Endothelial cell of umbilical vein (primary cell): ENCODE measurements around the gene KIF4A. TPM values are rescaled to one million over a fixed set of nuclear protein-coding genes. Genes with fewer than 3 reads are reported as not detected.
"Not testable (repeated sequence)": the region's sequence is repeated elsewhere in the genome, so short reads cannot be mapped to it uniquely, and the experiment has no call there.

Experiments
- BruUV-seq: library from RNA; stranded (reverse); fragments of 400-500 nt; replicated peaks from 2 replicates; lab custom pipeline; 2021; lab: Mats Ljungman, UMichigan
- CTCF ChIA-PET: fragments of 300-600, 350-600 bp; sonication (Branson Sonifier 250); formaldehyde crosslinking; loops from one replicate; lab custom pipeline; 2021; ENCODE audit warnings: antibody characterized with exemption, inconsistent platforms; lab: Charles Lee
- POLR2A ChIA-PET: fragments of 300-600, 350-600 bp; sonication (Branson Sonifier 250); formaldehyde crosslinking; loops from one replicate; lab custom pipeline; 2021; ENCODE audit warnings: antibody characterized with exemption, inconsistent platforms; lab: Charles Lee
- DNase-seq: peaks from one replicate; pipeline ENCODE4 v3.0.0-alpha.2; 2011; ENCODE audit warnings: low read depth, low spot score
- FAIRE-seq: peaks from 2 replicates; lab custom pipeline; 2011; peaks lifted over from hg19 to GRCh38; lab: Jason Lieb, UNC
- H2AFZ ChIP-seq: 2 replicates; pipeline ENCODE4 v1.6.0; 2012; ENCODE audit warnings: low read depth, low read length, control low read depth, inconsistent platforms
- H3K27ac ChIP-seq: 2 replicates; pipeline ENCODE4 v1.5.1; 2011; ENCODE audit warnings: low read depth, mild to moderate bottlenecking, control low read depth, low read length, moderate library complexity; ENCODE audit not compliant: insufficient read depth
- H3K27me3 ChIP-seq, 2 experiments: 2 replicates each; pipeline versions ENCODE4 v1.6.0 to v1.6.1; 2011; ENCODE audit warnings: low read length in 2 of 2, mixed read lengths in 1 of 2; ENCODE audit not compliant: control insufficient read depth in 2 of 2, insufficient read depth in 2 of 2
- H3K36me3 ChIP-seq, 2 experiments: 2 replicates in 1 of 2; 3 replicates in 1 of 2; pipeline ENCODE4 v1.5.1; 2011; ENCODE audit warnings: low read length in 2 of 2, mild to moderate bottlenecking in 1 of 2, moderate library complexity in 1 of 2; ENCODE audit not compliant: control insufficient read depth in 2 of 2, insufficient read depth in 2 of 2; ENCODE audit errors: extremely low read depth in 1 of 2
- H3K4me1 ChIP-seq: 3 replicates; pipeline ENCODE4 v1.5.1; 2011; ENCODE audit warnings: mild to moderate bottlenecking, low read length; ENCODE audit not compliant: control insufficient read depth, insufficient read depth; ENCODE audit errors: extremely low read depth
- H3K4me2 ChIP-seq: 2 replicates; pipeline ENCODE4 v1.6.1; 2011; ENCODE audit warnings: low read length, control low read depth, mixed read lengths; ENCODE audit not compliant: insufficient read depth
- H3K4me3 ChIP-seq, 3 experiments: fragments of 200-600 bp in 1 of 3; sonication (generic), shearing (Covaris generic) in 1 of 3; replicated peaks in 1 of 3; 2 replicates each; pipeline ENCODE4 v1.5.1; 2011 to 2016; ENCODE audit warnings: control low read depth in 3 of 3, low read length in 3 of 3, mild to moderate bottlenecking in 2 of 3, inconsistent platforms in 1 of 3, low read depth in 1 of 3, moderate library complexity in 1 of 3; ENCODE audit not compliant: insufficient read depth in 1 of 3
- H3K79me2 ChIP-seq: 2 replicates; pipeline ENCODE4 v1.6.0; 2012; ENCODE audit warnings: low read length, inconsistent platforms; ENCODE audit not compliant: control insufficient read depth, insufficient read depth
- H3K9ac ChIP-seq: replicated peaks from 2 replicates; pipeline ENCODE3; 2011; ENCODE audit warnings: low read length, control low read depth; ENCODE audit not compliant: insufficient read depth; ENCODE audit errors: extremely low read depth
- H3K9me1 ChIP-seq: replicated peaks from 3 replicates; pipeline ENCODE4 v1.6.0; 2011; ENCODE audit warnings: mild to moderate bottlenecking, low read length; ENCODE audit not compliant: control insufficient read depth, insufficient read depth; ENCODE audit errors: extremely low read depth
- H3K9me3 ChIP-seq: replicated peaks from 2 replicates; pipeline ENCODE4 v1.5.1; 2012; ENCODE audit warnings: low read length, inconsistent platforms; ENCODE audit not compliant: control insufficient read depth, insufficient read depth
- H4K20me1 ChIP-seq: replicated peaks from 2 replicates; pipeline ENCODE3; 2011; ENCODE audit warnings: mild to moderate bottlenecking, low read length; ENCODE audit not compliant: control insufficient read depth, insufficient read depth; ENCODE audit errors: extremely low read depth
- CTCF ChIP-seq, 2 donors: IDR thresholded peaks; 1 replicate in 1 of 2; 2 replicates in 1 of 2; pipeline ENCODE4 v1.5.1; 2011; ENCODE audit warnings: low read length in 2 of 2, mild to moderate bottlenecking in 2 of 2, moderate library complexity in 2 of 2, control low read depth in 1 of 2, inconsistent platforms in 1 of 2, low read depth in 1 of 2; ENCODE audit not compliant: insufficient read depth in 1 of 2; ENCODE audit errors: extremely low read depth in 1 of 2
- EZH2 ChIP-seq: IDR thresholded peaks from 2 replicates; pipeline ENCODE4 v1.6.1; 2012; ENCODE audit warnings: borderline replicate concordance, low read depth, mild to moderate bottlenecking, moderate library complexity, low read length, inconsistent platforms; ENCODE audit not compliant: severe bottlenecking
- FOS ChIP-seq: IDR thresholded peaks from 2 replicates; pipeline ENCODE4 v1.6.1; 2011; ENCODE audit warnings: mild to moderate bottlenecking, low read length, moderate library complexity, borderline replicate concordance; ENCODE audit not compliant: insufficient read depth
- GATA2 ChIP-seq: IDR thresholded peaks from 2 replicates; pipeline ENCODE4 v1.7.0; 2011; ENCODE audit warnings: low read depth, mild to moderate bottlenecking, moderate library complexity, mixed read lengths, low read length; ENCODE audit not compliant: insufficient read length, insufficient read depth
- JUN ChIP-seq: IDR thresholded peaks from 2 replicates; pipeline ENCODE4 v1.6.1; 2011; ENCODE audit warnings: borderline replicate concordance, low read depth; ENCODE audit not compliant: insufficient read length, insufficient read depth
- MAX ChIP-seq: IDR thresholded peaks from 2 replicates; pipeline ENCODE4 v1.6.1; 2011; ENCODE audit not compliant: insufficient read depth, insufficient read length
- MYC ChIP-seq: IDR thresholded peaks from one replicate; pipeline ENCODE4 v1.6.1; 2011; ENCODE audit warnings: mild to moderate bottlenecking, low read depth, low read length
- POLR2A ChIP-seq: IDR thresholded peaks from 2 replicates; pipeline ENCODE4 v1.6.1; 2012; ENCODE audit warnings: low read depth, mild to moderate bottlenecking, control low read depth, low read length
- POLR2AphosphoS5 ChIP-seq: IDR thresholded peaks from 2 replicates; pipeline ENCODE4 v1.6.1; 2012; ENCODE audit warnings: low read depth, mild to moderate bottlenecking, control low read depth, low read length, moderate library complexity; ENCODE audit not compliant: insufficient read depth
- dilution Hi-C: fragments of 300-500 bp; cut with MboI; formaldehyde crosslinking; loops from one replicate; pipeline ENCODE4 v1.15.0; 2019; ENCODE audit warnings: low sequenced_read_pairs; ENCODE audit not compliant: extremely low pct_ligation_motif_present
- intact Hi-C: fragments of 100-400 bp; cut with micrococcal nuclease; formaldehyde crosslinking; loops from one replicate; pipeline ENCODE4 v1.10.0; 2022
- polyA plus RNA-seq, 4 experiments: library from polyadenylated mRNA; depleted of rRNA in 3 of 4; stranded (reverse) in 3 of 4; unstranded in 1 of 4; fragments of >200 nt; gene quantifications; 2 replicates each; pipeline versions ENCODE4 v1.2.1 to v1.2.3, GENCODE V29; 2011 to 2012; ENCODE audit warnings: missing spikeins in 1 of 4
- total RNA-seq: library from RNA; stranded (reverse); gene quantifications from 2 replicates; pipeline ENCODE4 v1.2.3, GENCODE V29; 2021

Gene KIF4A
- total and polyA plus RNA-seq, 2 donors (not counting 3 experiments of a cell fraction or from before 2014, with no cell fraction given) = 9.6 to 41.3 TPM

- H3K9me3 ChIP-seq, H3K4me3 ChIP-seq, DNase-seq, H3K9ac ChIP-seq, BruUV-seq, CTCF ChIA-PET, H3K4me2 ChIP-seq, H3K27me3 ChIP-seq, H3K79me2 ChIP-seq, H4K20me1 ChIP-seq, intact Hi-C loops, H2AFZ ChIP-seq, H3K36me3 ChIP-seq, dilution Hi-C loops, FAIRE-seq, H3K9me1 ChIP-seq, H3K27ac ChIP-seq, POLR2A ChIA-PET, H3K4me1 ChIP-seq: not testable (repeated sequence)
Observed at GRCh38 chrX:70349367-70350125, 59.6 kb downstream of the KIF4A start.

GRCh38 chrX:70352496-70352895 lies 62.6 kb downstream of the KIF4A start:
- Histone ChIP-seq H3K4me3 (no peak overlapping the region), H2AFZ (no peak overlapping the region), H3K27ac (no peak overlapping the region), H3K9me1 (no peaks in the 10 kb centered on the region), H4K20me1 (no peaks in the 10 kb centered on the region), H3K79me2 (no peaks in the 10 kb centered on the region), H3K4me2 (no peak overlapping the region), H3K27me3 (no peaks in the 10 kb centered on the region), H3K9me3 (no peaks in the 10 kb centered on the region), H3K9ac (no peak overlapping the region), H3K4me1 (peaks cover 4% of the 10 kb centered on the region), H3K36me3 (no peaks in the 10 kb centered on the region)
- ChIA-PET POLR2A (no interaction called here), CTCF (no interaction called here)
- no TSS peak for BruUV-seq
- intact Hi-C loops (no loop called here), dilution Hi-C loops (no loop called here)
- TF ChIP-seq MYC = no peak
- TF ChIP-seq POLR2AphosphoS5 = no peak
- no peak for TF ChIP-seq CTCF (IDR thresholded peaks at IDR 0.05; ENCODE audit: extremely low read depth in 1 of 2, insufficient read depth in 1 of 2, low read depth in 1 of 2, low read length in 2 of 2)
- TF ChIP-seq JUN = no peak
- no peak for TF ChIP-seq FOS
- TF ChIP-seq GATA2 = no peak
- no peak for TF ChIP-seq EZH2
- no peak for TF ChIP-seq POLR2A
- TF ChIP-seq MAX = no peak
- DNase-seq (no peak), FAIRE-seq (no peak)
